BLaER1 treated with 17β-estradiol and CSF1 and Interleukin-3, amounts not matched to agents 10 nM and 100 nM (cell line): ENCODE measurements around the gene C17orf75.
A peak's percentile ranks its signal among the peaks of the same experiment; 100 is the strongest.
"Not testable (repeated sequence)": the region's sequence is repeated elsewhere in the genome, so short reads cannot be mapped to it uniquely, and the experiment has no call there.

ENCODE experiments used
- H3K27ac ChIP-seq, 11 experiments: shearing (Covaris generic); formaldehyde crosslinking; 2 replicates each; pipeline ENCODE4 v1.8.1; 2022
- H3K27me3 ChIP-seq, 11 experiments: shearing (Covaris generic); formaldehyde crosslinking; 2 replicates each; pipeline ENCODE4 v1.8.1; 2022
- H3K36me3 ChIP-seq, 11 experiments: shearing (Covaris generic); formaldehyde crosslinking; 2 replicates each; pipeline ENCODE4 v1.8.1; 2022
- H3K4me1 ChIP-seq, 10 experiments: shearing (Covaris generic); formaldehyde crosslinking; 2 replicates each; pipeline ENCODE4 v1.8.1; 2022
- H3K4me2 ChIP-seq, 11 experiments: shearing (Covaris generic); formaldehyde crosslinking; 2 replicates each; pipeline ENCODE4 v1.8.1; 2022
- H3K4me3 ChIP-seq, 10 experiments: shearing (Covaris generic); formaldehyde crosslinking; 2 replicates each; pipeline ENCODE4 v1.8.1; 2022
- H3K9ac ChIP-seq, 11 experiments: shearing (Covaris generic); formaldehyde crosslinking; 2 replicates each; pipeline ENCODE4 v1.8.1; 2022
- H3K9me3 ChIP-seq, 11 experiments: shearing (Covaris generic); formaldehyde crosslinking; replicated peaks in 1 of 11; 2 replicates each; pipeline ENCODE4 v1.8.1; 2022
- H4K20me1 ChIP-seq, 11 experiments: shearing (Covaris generic); formaldehyde crosslinking; 2 replicates each; pipeline ENCODE4 v1.8.1; 2022
- Cebpa-rat ChIP-seq, 11 experiments: shearing (Covaris generic); IDR thresholded peaks; 2 replicates each; pipeline ENCODE4 v1.8.1; 2022

The C17orf75 gene

DNA sequence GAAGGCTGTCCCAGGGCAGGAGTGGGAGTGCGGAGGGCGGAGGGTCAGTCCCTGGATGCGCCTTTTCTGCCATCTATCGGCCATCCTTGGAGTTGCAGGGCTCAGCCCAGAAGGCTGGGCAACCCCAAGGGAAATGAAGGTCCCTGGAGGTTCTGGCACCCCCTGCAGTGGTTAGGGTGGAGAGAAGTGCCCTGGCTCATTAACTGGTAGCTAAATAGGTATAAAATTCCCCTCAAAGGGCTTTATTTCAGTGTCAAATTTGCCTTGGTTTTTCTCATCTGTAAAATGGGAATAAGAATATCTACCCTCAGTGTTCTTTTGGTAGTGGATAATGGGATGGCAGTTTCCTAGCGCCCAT lies 22.4 kb downstream of the C17orf75 start:
- Histone ChIP-seq H3K36me3 (no peaks in the 10 kb centered on the region), H3K4me3 (peak overlapping the region in 4 of 10 experiments; percentile 13 to 37 (median 30); a peak in 6 of 20 replicates), H3K4me2 (peak overlapping the region in 6 of 11 experiments; percentile 17 to 71 (median 50); a peak in 7 of 22 replicates)

GRCh38 chr17:32318071-32318470 lies 23.9 kb downstream of the C17orf75 start:
- peaks cover under 1 to 44% (median 13%) of the 10 kb centered on the region in 10 experiments; a peak in 19 of 20 replicates for H3K4me1 ChIP-seq
- TF ChIP-seq Cebpa-rat (IDR thresholded peaks at IDR 0.05), result no peak
- peak overlapping the region in 3 of 10 experiments; percentile 26 to 37 (median 33); a peak in 2 of 20 replicates for H3K4me3 ChIP-seq
- no peak overlapping the region for H3K27ac ChIP-seq
- H3K4me2 ChIP-seq, result peak overlapping the region in 4 of 11 experiments; percentile 47 to 85 (median 71); a peak in 8 of 22 replicates
- no peak overlapping the region; a peak in 1 of 22 replicates for H3K9ac ChIP-seq
- no peaks in the 10 kb centered on the region for H3K9me3 ChIP-seq
- H4K20me1 ChIP-seq, result no peaks in the 10 kb centered on the region
- no peaks in the 10 kb centered on the region for H3K36me3 ChIP-seq
- H3K27me3 ChIP-seq, result no peaks in the 10 kb centered on the region; a peak in 1 of 22 replicates

More for the DNA sequence above, 22.4 kb downstream of the C17orf75 start:
- no peaks in the 10 kb centered on the region for H3K9me3 ChIP-seq
- no peaks in the 10 kb centered on the region; a peak in 1 of 22 replicates for H3K27me3 ChIP-seq
- H4K20me1 ChIP-seq, result no peaks in the 10 kb centered on the region
- TF ChIP-seq Cebpa-rat (IDR thresholded peaks at IDR 0.05), result no peak
- H3K27ac ChIP-seq, result peak overlapping the region in 4 of 11 experiments; percentile 11 to 49 (median 34); a peak in 3 of 22 replicates
- peak overlapping the region in 3 of 11 experiments; percentile 20 to 44 (median 29); a peak in 2 of 22 replicates for H3K9ac ChIP-seq
- H3K4me1 ChIP-seq, result peaks cover 14 to 59% (median 28%) of the 10 kb centered on the region in 10 experiments

DNA sequence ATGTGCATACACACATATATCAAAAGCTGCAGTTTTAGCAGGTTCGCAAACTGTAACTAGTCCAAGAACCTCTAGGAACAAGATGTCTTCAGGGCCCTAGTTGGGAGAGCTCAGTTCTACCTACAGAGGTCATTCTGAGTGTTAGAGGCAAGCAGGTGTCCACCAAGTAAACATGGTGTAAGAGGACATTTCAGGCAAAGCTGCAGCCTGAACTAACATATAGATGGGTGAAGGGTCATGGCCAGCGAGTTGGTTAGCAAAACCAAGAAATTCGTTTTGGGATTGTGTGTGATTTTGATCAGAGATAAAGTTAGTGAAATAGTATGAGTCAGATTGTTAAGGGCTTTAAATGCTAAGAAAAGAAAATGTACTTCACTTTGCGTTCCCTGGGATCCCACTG lies 24.6 kb downstream of the C17orf75 start:
- Histone ChIP-seq H3K9me3 (no peaks in the 10 kb centered on the region), H4K20me1 (no peaks in the 10 kb centered on the region), H3K4me1 (peaks cover 0 to 37% (median 8%) of the 10 kb centered on the region in 10 experiments; a peak in 13 of 20 replicates), H3K4me3 (no peak overlapping the region), H3K9ac (no peak overlapping the region), H3K27me3 (no peaks in the 10 kb centered on the region; a peak in 1 of 22 replicates), H3K36me3 (no peaks in the 10 kb centered on the region), H3K27ac (no peak overlapping the region), H3K4me2 (peak overlapping the region in 2 of 11 experiments; percentile 71 to 85; a peak in 4 of 22 replicates)
- TF ChIP-seq Cebpa-rat (IDR thresholded peaks at IDR 0.05), result no peak

GRCh38 chr17:32316653-32317052 lies 25.3 kb downstream of the C17orf75 start:
- peaks cover 0 to 30% (median 8%) of the 10 kb centered on the region in 10 experiments; a peak in 13 of 20 replicates for H3K4me1 ChIP-seq
- not testable (repeated sequence) for H4K20me1 ChIP-seq, H3K4me3 ChIP-seq, H3K9me3 ChIP-seq, H3K4me2 ChIP-seq, H3K27me3 ChIP-seq, H3K27ac ChIP-seq, H3K9ac ChIP-seq, H3K36me3 ChIP-seq

GRCh38 chr17:32315171-32315570 lies 26.8 kb downstream of the C17orf75 start:
- H3K27ac ChIP-seq, result no peak overlapping the region
- no peak for TF ChIP-seq Cebpa-rat (IDR thresholded peaks at IDR 0.05)

DNA sequence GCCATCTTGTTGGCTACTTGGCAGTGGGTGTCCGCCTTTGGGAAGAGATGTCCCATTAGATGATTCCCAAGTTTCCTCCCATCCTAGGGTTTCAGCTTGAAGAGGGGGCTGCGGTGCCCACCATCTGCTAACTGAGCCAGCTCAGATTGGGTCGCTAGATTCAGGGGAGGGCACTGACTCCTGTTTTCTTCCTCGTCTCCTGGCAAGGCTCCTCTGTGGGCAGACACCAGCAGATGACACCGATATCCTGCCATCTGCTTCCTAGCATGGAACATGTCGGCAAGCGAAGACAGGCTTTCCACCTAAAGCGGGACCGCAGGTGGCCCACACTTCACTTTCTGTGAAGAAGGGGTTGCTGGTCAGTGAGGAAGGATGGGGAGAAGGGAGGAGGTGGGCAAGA lies 27.3 kb downstream of the C17orf75 start:
- H3K27me3 ChIP-seq, result no peaks in the 10 kb centered on the region; a peak in 1 of 22 replicates
- H3K36me3 ChIP-seq, result no peaks in the 10 kb centered on the region
- no peak overlapping the region for H3K4me3 ChIP-seq
- TF ChIP-seq Cebpa-rat (IDR thresholded peaks at IDR 0.05), result no peak
- no peak overlapping the region for H3K4me2 ChIP-seq
- no peak overlapping the region for H3K27ac ChIP-seq
- no peak overlapping the region for H3K9ac ChIP-seq
- H3K4me1 ChIP-seq, result peaks cover 0 to 17% (median 6%) of the 10 kb centered on the region in 10 experiments; a peak in 11 of 20 replicates
- no peaks in the 10 kb centered on the region for H4K20me1 ChIP-seq
- no peaks in the 10 kb centered on the region for H3K9me3 ChIP-seq

More at GRCh38 chr17:32315171-32315570, 26.8 kb downstream of the C17orf75 start:
- H3K9me3 ChIP-seq, result no peaks in the 10 kb centered on the region
- H3K9ac ChIP-seq, result no peak overlapping the region
- H3K36me3 ChIP-seq, result no peaks in the 10 kb centered on the region
- no peak overlapping the region for H3K4me3 ChIP-seq
- no peaks in the 10 kb centered on the region for H4K20me1 ChIP-seq
- H3K4me1 ChIP-seq, result peaks cover 0 to 22% (median 6%) of the 10 kb centered on the region in 10 experiments; a peak in 11 of 20 replicates
- no peak overlapping the region for H3K4me2 ChIP-seq
- no peaks in the 10 kb centered on the region; a peak in 1 of 22 replicates for H3K27me3 ChIP-seq

DNA sequence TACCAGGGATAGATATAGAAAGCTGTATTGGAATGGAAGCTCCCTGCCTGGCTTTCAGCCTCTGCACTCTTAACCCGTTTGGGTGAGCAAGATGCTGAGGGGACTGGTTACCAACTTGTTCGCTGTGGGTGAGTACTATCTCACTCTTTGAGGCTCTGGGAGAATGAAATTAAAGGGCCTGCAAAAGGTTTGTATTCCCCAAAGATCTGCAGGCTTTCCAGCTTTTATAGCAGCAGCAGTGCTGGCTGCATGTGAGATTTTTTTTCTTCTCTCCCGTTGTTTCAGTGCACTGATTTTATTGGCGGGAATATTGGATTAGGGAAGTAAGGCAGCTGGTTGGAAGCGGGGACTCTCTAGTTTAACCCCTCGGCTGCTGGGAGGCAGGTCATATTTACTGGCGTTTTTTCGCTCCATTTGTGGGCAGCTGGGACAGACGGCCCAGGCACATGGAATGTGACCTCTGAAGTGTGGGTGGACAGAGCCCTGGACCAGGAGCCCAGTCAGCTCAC lies 30.9 kb downstream of the C17orf75 start:
- Histone ChIP-seq H3K27ac (no peak overlapping the region), H3K9ac (no peak overlapping the region), H3K27me3 (no peaks in the 10 kb centered on the region; a peak in 1 of 22 replicates), H3K4me2 (no peak overlapping the region), H3K4me1 (peaks cover 0 to 20% (median 9%) of the 10 kb centered on the region in 10 experiments; a peak in 14 of 20 replicates), H3K4me3 (no peak overlapping the region), H3K36me3 (no peaks in the 10 kb centered on the region), H4K20me1 (no peaks in the 10 kb centered on the region), H3K9me3 (no peaks in the 10 kb centered on the region)
- TF ChIP-seq Cebpa-rat (IDR thresholded peaks at IDR 0.05), result no peak

DNA sequence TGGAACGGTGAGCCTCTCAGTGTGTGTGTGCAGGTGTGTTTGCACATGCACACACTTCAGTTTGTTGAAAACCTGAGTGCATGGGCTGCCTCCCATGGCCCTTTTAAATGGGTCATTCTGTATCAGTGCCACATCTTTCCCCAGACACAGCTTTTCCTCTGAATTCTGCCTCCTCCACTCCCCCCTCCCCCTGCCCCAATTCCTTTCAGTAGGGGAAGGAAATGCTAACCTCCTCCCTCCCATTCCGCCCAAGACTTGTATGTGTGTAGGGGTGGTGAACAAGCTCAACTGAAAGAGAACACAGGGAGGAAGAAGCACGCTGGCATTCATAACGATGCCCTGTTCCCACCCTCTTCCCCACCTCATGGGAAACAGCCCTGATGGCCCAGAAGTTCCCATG lies 34.3 kb downstream of the C17orf75 start:
- Histone ChIP-seq H3K4me2 (peak overlapping the region in 9 of 11 experiments; percentile 6 to 49 (median 29); a peak in 13 of 22 replicates), H3K9me3 (no peaks in the 10 kb centered on the region), H3K4me3 (no peak overlapping the region), H3K9ac (no peak overlapping the region), H3K27ac (no peak overlapping the region), H3K27me3 (no peaks in the 10 kb centered on the region), H3K36me3 (no peaks in the 10 kb centered on the region), H4K20me1 (no peaks in the 10 kb centered on the region), H3K4me1 (peaks cover 0 to 31% (median 13%) of the 10 kb centered on the region in 10 experiments; a peak in 16 of 20 replicates)
- TF ChIP-seq Cebpa-rat (IDR thresholded peaks at IDR 0.05), result no peak

DNA sequence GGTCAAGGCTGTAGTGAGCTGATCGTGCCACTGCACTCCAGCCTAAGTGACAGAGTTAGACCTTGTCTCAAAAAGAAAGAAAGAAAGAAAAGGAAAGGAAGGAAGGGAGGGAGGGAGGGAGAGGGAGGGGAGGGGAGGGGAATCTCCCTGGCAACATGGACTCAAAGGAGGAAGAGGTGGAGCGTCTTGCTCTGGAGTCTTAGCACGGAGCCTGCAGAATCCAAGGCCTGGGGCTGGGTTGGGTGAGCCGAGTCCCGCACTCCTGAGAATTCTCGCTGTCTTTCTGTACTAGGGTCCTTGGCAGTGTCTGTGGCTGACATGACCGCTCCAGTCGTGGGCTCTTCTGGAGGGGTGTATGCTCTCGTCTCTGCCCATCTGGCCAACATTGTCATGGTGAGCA lies 36.9 kb downstream of the C17orf75 start:
- no peak for TF ChIP-seq Cebpa-rat (IDR thresholded peaks at IDR 0.05)
- Histone ChIP-seq H3K4me2 (no peak overlapping the region), H4K20me1 (no peaks in the 10 kb centered on the region), H3K36me3 (no peaks in the 10 kb centered on the region), H3K9me3 (no peaks in the 10 kb centered on the region), H3K27me3 (no peaks in the 10 kb centered on the region), H3K27ac (no peak overlapping the region), H3K4me1 (peaks cover 0 to 31% (median 13%) of the 10 kb centered on the region in 10 experiments; a peak in 16 of 20 replicates), H3K4me3 (no peak overlapping the region), H3K9ac (no peak overlapping the region)
